GM23338 (cell line): Measurements from ENCODE around the gene MAG. TPM values are rescaled to one million over a fixed set of nuclear protein-coding genes. Genes with fewer than 3 reads are reported as not detected.

Source experiments
- ATAC-seq: fragments of 200-7000 bp; cut with Tn5 transposase; 3 replicates; pipeline ENCODE4 v1.9.1; 2020
- DNase-seq: peaks from one replicate; pipeline ENCODE4 v3.0.0-alpha.2; 2015; ENCODE audit warnings: low spot score
- H2AFZ ChIP-seq: fragments of 200-600 bp; sonication (generic); 2 replicates; pipeline ENCODE4 v1.8.0; 2016; ENCODE audit warnings: antibody characterized with exemption, mild to moderate bottlenecking, moderate library complexity
- H3F3A ChIP-seq: fragments of 200-600 bp; sonication (generic); replicated peaks from 2 replicates; pipeline ENCODE4 v1.8.0; 2017; ENCODE audit warnings: antibody characterized with exemption, mixed run types, low read depth
- H3K27ac ChIP-seq: fragments of 200-600 bp; sonication (generic); 2 replicates; pipeline ENCODE4 v1.6.1; 2016; ENCODE audit warnings: low read depth
- H3K27me3 ChIP-seq: fragments of 200-600 bp; sonication (generic); 2 replicates; pipeline ENCODE4 v1.8.0; 2016; ENCODE audit warnings: mild to moderate bottlenecking, mixed run types, moderate library complexity; ENCODE audit not compliant: insufficient read depth
- H3K36me3 ChIP-seq: fragments of 200-600 bp; sonication (generic); 2 replicates; pipeline ENCODE4 v1.8.0; 2016; ENCODE audit warnings: mild to moderate bottlenecking; ENCODE audit not compliant: insufficient read depth
- H3K4me1 ChIP-seq: fragments of 200-600 bp; sonication (generic); 2 replicates; pipeline ENCODE4 v1.8.0; 2016; ENCODE audit warnings: mild to moderate bottlenecking, moderate library complexity; ENCODE audit not compliant: insufficient read depth
- H3K4me2 ChIP-seq: fragments of 200-600 bp; sonication (generic); 2 replicates; pipeline ENCODE4 v1.7.1; 2017; ENCODE audit warnings: mixed run types
- H3K4me3 ChIP-seq: fragments of 200-600 bp; sonication (generic); 2 replicates; pipeline ENCODE4 v1.6.1; 2016; ENCODE audit warnings: mixed run types
- H3K79me2 ChIP-seq: fragments of 200-600 bp; sonication (generic); replicated peaks from 2 replicates; pipeline ENCODE4 v1.8.0; 2017; ENCODE audit warnings: mild to moderate bottlenecking; ENCODE audit not compliant: insufficient read depth
- H3K9me2 ChIP-seq: fragments of 200-600 bp; sonication (generic); 2 replicates; pipeline ENCODE4 v1.8.0; 2017; ENCODE audit not compliant: insufficient read depth
- H4K20me1 ChIP-seq: fragments of 200-600 bp; sonication (generic); replicated peaks from 2 replicates; pipeline ENCODE4 v1.8.0; 2017; ENCODE audit warnings: mild to moderate bottlenecking; ENCODE audit not compliant: insufficient read depth
- H3K27ac Mint-ChIP-seq: 2 replicates; pipeline ENCODE4 v1.8.0; 2020; ENCODE audit warnings: inconsistent platforms, mild to moderate bottlenecking, moderate library complexity, mixed read lengths
- H3K27me3 Mint-ChIP-seq: 3 replicates; pipeline ENCODE4 v1.8.0; 2022; ENCODE audit warnings: low read depth, mild to moderate bottlenecking, moderate library complexity, mixed read lengths, inconsistent platforms; ENCODE audit not compliant: insufficient read depth, poor library complexity
- H3K36me3 Mint-ChIP-seq: 3 replicates; pipeline ENCODE4 v1.8.0; 2021; ENCODE audit warnings: low read depth, mild to moderate bottlenecking, inconsistent platforms, moderate library complexity, mixed read lengths
- H3K4me1 Mint-ChIP-seq: 3 replicates; pipeline ENCODE4 v1.8.0; 2020; ENCODE audit warnings: mild to moderate bottlenecking, inconsistent platforms, mixed read lengths
- H3K4me3 Mint-ChIP-seq: 3 replicates; pipeline ENCODE4 v1.8.0; 2021; ENCODE audit warnings: moderate library complexity, mild to moderate bottlenecking, inconsistent platforms, mixed read lengths
- H3K9me3 Mint-ChIP-seq: 3 replicates; pipeline ENCODE4 v1.8.0; 2020; ENCODE audit warnings: moderate library complexity, mild to moderate bottlenecking, inconsistent platforms, mixed read lengths
- CREB1 ChIP-seq: fragments of 250-450 bp; sonication (Bioruptor Pico); IDR thresholded peaks from 2 replicates; pipeline ENCODE4 v1.5.0; 2020; ENCODE audit warnings: low read depth, mild to moderate bottlenecking, moderate library complexity
- EZH2 ChIP-seq: fragments of 200-600 bp; sonication (generic); IDR thresholded peaks from one replicate; pipeline ENCODE4 v1.8.0; 2017; ENCODE audit warnings: antibody characterized with exemption, mild to moderate bottlenecking, low read depth; ENCODE audit not compliant: unreplicated experiment
- EZH2phosphoT487 ChIP-seq: fragments of 200-600 bp; sonication (generic); IDR thresholded peaks from one replicate; pipeline ENCODE4 v1.8.1; 2018; ENCODE audit warnings: antibody characterized with exemption; ENCODE audit not compliant: unreplicated experiment
- JUNB ChIP-seq: IDR thresholded peaks from one replicate; pipeline ENCODE4 v1.6.1; 2016; ENCODE audit warnings: antibody characterized with exemption; ENCODE audit not compliant: unreplicated experiment
- NANOG ChIP-seq: IDR thresholded peaks from 2 replicates; pipeline ENCODE4 v1.6.1; 2016; ENCODE audit warnings: antibody characterized with exemption, borderline replicate concordance
- POLR2AphosphoS5 ChIP-seq: IDR thresholded peaks from 2 replicates; pipeline ENCODE4 v1.6.1; 2016; ENCODE audit warnings: antibody characterized with exemption, low read depth
- STAT1 ChIP-seq: IDR thresholded peaks from one replicate; pipeline ENCODE4 v1.6.1; 2016; ENCODE audit warnings: antibody characterized with exemption; ENCODE audit not compliant: unreplicated experiment
- ZNF114 ChIP-seq: fragments of 250-450 bp; sonication (Bioruptor Pico); IDR thresholded peaks from 2 replicates; pipeline ENCODE4 v1.5.0; 2020; ENCODE audit warnings: mild to moderate bottlenecking, moderate library complexity
- ZNF331 ChIP-seq: fragments of 250-450 bp; sonication (Bioruptor Pico); IDR thresholded peaks from 2 replicates; pipeline ENCODE4 v1.5.0; 2020; ENCODE audit warnings: low read depth, mild to moderate bottlenecking, moderate library complexity
- polyA plus RNA-seq: library from polyadenylated mRNA; unstranded; fragments of >200 nt; fragmentation: Nextera tagmentation; extraction: Ambion mirVana; gene quantifications from 2 replicates; pipeline ENCODE4 v1.2.1, GENCODE V29; 2016
- total RNA-seq: library from RNA; depleted of rRNA; stranded (reverse); fragments of >200 nt; shearing (Covaris generic); gene quantifications from 2 replicates; pipeline ENCODE4 v1.2.3, GENCODE V29; 2014
- TF ChIP-seq, protein P1 (sequence below): fragments of 250-450 bp; sonication (Bioruptor Pico); IDR thresholded peaks from 2 replicates; pipeline ENCODE4 v1.5.0; 2020; ENCODE audit warnings: mild to moderate bottlenecking, moderate library complexity
- TF ChIP-seq, protein P2 (sequence below): IDR thresholded peaks from 2 replicates; pipeline ENCODE4 v1.6.1; 2016; ENCODE audit warnings: antibody characterized with exemption
- TF ChIP-seq, protein P3 (sequence below): IDR thresholded peaks from one replicate; pipeline ENCODE4 v1.6.1; 2018; ENCODE audit warnings: antibody characterized with exemption; ENCODE audit not compliant: unreplicated experiment
- TF ChIP-seq, protein P4 (sequence below), 2 experiments: fragments of 200-600 bp in 1 of 2; sonication (generic) in 1 of 2; conservative IDR thresholded peaks; 2 replicates each; pipeline versions ENCODE4 v1.5.1 to v1.6.1; 2016 to 2017; ENCODE audit warnings: antibody characterized with exemption in 2 of 2, low read depth in 2 of 2, mild to moderate bottlenecking in 2 of 2, moderate library complexity in 1 of 2

The MAG gene
- total and polyA plus RNA-seq, 2 experiments from 2014 or later: 0.61 to 1.3 TPM

DNA sequence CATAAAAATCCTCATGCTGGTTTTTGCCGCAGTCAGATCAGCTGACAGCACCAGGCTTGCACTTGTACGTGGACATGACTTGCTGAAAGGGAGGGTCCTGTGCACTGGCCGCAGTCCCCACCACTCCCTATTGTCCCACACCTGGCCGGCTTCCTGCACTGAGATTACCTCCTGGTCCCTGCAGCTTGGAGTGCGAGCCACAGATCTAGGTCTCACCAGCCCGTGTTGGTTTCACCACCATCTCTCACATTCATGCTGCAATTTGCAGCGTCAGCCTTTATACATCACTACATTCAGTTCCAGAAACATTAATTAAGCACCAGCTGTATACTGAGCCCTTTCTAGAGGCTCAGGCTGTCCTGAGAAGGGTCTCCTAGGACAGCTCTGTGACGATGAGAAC is 22.1 kb downstream of the MAG start:
- ATAC-seq (no peak), DNase-seq (no peak)
- no peaks in the 10 kb centered on the region for H4K20me1 ChIP-seq
- no peaks in the 10 kb centered on the region for H3K9me2 ChIP-seq
- Mint-ChIP-seq H3K27ac (no peak overlapping the region), H3K9me3 (no peaks in the 10 kb centered on the region; the same call in 2 of the 3 replicates), H3K27me3 (peaks cover 4% of the 10 kb centered on the region), H3K4me1 (peaks cover 2% of the 10 kb centered on the region; the same call in 1 of the 3 replicates), H3K4me3 (no peak overlapping the region), H3K36me3 (no peaks in the 10 kb centered on the region)
- no peaks in the 10 kb centered on the region for H3K27me3 ChIP-seq
- no peaks in the 10 kb centered on the region for H3K79me2 ChIP-seq
- no peaks in the 10 kb centered on the region for H3K36me3 ChIP-seq
- H2AFZ ChIP-seq: no peak overlapping the region
- TF ChIP-seq NANOG: no peak
- TF ChIP-seq, protein P1, sequence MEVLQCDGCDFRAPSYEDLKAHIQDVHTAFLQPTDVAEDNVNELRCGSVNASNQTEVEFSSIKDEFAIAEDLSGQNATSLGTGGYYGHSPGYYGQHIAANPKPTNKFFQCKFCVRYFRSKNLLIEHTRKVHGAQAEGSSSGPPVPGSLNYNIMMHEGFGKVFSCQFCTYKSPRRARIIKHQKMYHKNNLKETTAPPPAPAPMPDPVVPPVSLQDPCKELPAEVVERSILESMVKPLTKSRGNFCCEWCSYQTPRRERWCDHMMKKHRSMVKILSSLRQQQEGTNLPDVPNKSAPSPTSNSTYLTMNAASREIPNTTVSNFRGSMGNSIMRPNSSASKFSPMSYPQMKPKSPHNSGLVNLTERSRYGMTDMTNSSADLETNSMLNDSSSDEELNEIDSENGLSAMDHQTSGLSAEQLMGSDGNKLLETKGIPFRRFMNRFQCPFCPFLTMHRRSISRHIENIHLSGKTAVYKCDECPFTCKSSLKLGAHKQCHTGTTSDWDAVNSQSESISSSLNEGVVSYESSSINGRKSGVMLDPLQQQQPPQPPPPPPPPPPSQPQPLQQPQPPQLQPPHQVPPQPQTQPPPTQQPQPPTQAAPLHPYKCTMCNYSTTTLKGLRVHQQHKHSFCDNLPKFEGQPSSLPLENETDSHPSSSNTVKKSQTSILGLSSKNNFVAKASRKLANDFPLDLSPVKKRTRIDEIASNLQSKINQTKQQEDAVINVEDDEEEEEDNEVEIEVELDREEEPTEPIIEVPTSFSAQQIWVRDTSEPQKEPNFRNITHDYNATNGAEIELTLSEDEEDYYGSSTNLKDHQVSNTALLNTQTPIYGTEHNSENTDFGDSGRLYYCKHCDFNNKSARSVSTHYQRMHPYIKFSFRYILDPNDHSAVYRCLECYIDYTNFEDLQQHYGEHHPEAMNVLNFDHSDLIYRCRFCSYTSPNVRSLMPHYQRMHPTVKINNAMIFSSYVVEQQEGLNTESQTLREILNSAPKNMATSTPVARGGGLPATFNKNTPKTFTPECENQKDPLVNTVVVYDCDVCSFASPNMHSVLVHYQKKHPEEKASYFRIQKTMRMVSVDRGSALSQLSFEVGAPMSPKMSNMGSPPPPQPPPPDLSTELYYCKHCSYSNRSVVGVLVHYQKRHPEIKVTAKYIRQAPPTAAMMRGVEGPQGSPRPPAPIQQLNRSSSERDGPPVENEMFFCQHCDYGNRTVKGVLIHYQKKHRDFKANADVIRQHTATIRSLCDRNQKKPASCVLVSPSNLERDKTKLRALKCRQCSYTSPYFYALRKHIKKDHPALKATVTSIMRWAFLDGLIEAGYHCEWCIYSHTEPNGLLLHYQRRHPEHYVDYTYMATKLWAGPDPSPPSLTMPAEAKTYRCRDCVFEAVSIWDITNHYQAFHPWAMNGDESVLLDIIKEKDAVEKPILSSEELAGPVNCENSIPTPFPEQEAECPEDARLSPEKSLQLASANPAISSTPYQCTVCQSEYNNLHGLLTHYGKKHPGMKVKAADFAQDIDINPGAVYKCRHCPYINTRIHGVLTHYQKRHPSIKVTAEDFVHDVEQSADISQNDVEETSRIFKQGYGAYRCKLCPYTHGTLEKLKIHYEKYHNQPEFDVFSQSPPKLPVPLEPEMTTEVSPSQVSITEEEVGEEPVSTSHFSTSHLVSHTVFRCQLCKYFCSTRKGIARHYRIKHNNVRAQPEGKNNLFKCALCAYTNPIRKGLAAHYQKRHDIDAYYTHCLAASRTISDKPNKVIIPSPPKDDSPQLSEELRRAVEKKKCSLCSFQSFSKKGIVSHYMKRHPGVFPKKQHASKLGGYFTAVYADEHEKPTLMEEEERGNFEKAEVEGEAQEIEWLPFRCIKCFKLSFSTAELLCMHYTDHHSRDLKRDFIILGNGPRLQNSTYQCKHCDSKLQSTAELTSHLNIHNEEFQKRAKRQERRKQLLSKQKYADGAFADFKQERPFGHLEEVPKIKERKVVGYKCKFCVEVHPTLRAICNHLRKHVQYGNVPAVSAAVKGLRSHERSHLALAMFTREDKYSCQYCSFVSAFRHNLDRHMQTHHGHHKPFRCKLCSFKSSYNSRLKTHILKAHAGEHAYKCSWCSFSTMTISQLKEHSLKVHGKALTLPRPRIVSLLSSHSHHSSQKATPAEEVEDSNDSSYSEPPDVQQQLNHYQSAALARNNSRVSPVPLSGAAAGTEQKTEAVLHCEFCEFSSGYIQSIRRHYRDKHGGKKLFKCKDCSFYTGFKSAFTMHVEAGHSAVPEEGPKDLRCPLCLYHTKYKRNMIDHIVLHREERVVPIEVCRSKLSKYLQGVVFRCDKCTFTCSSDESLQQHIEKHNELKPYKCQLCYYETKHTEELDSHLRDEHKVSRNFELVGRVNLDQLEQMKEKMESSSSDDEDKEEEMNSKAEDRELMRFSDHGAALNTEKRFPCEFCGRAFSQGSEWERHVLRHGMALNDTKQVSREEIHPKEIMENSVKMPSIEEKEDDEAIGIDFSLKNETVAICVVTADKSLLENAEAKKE (CRISPR knock-in tag): no peak
- TF ChIP-seq, protein P2, sequence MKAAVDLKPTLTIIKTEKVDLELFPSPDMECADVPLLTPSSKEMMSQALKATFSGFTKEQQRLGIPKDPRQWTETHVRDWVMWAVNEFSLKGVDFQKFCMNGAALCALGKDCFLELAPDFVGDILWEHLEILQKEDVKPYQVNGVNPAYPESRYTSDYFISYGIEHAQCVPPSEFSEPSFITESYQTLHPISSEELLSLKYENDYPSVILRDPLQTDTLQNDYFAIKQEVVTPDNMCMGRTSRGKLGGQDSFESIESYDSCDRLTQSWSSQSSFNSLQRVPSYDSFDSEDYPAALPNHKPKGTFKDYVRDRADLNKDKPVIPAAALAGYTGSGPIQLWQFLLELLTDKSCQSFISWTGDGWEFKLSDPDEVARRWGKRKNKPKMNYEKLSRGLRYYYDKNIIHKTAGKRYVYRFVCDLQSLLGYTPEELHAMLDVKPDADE: no peak
- TF ChIP-seq, protein P3, sequence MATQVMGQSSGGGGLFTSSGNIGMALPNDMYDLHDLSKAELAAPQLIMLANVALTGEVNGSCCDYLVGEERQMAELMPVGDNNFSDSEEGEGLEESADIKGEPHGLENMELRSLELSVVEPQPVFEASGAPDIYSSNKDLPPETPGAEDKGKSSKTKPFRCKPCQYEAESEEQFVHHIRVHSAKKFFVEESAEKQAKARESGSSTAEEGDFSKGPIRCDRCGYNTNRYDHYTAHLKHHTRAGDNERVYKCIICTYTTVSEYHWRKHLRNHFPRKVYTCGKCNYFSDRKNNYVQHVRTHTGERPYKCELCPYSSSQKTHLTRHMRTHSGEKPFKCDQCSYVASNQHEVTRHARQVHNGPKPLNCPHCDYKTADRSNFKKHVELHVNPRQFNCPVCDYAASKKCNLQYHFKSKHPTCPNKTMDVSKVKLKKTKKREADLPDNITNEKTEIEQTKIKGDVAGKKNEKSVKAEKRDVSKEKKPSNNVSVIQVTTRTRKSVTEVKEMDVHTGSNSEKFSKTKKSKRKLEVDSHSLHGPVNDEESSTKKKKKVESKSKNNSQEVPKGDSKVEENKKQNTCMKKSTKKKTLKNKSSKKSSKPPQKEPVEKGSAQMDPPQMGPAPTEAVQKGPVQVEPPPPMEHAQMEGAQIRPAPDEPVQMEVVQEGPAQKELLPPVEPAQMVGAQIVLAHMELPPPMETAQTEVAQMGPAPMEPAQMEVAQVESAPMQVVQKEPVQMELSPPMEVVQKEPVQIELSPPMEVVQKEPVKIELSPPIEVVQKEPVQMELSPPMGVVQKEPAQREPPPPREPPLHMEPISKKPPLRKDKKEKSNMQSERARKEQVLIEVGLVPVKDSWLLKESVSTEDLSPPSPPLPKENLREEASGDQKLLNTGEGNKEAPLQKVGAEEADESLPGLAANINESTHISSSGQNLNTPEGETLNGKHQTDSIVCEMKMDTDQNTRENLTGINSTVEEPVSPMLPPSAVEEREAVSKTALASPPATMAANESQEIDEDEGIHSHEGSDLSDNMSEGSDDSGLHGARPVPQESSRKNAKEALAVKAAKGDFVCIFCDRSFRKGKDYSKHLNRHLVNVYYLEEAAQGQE: no peak
- no peak for TF ChIP-seq EZH2
- TF ChIP-seq CREB1 (CRISPR knock-in tag): no peak
- no peak for TF ChIP-seq POLR2AphosphoS5
- TF ChIP-seq, protein P4, sequence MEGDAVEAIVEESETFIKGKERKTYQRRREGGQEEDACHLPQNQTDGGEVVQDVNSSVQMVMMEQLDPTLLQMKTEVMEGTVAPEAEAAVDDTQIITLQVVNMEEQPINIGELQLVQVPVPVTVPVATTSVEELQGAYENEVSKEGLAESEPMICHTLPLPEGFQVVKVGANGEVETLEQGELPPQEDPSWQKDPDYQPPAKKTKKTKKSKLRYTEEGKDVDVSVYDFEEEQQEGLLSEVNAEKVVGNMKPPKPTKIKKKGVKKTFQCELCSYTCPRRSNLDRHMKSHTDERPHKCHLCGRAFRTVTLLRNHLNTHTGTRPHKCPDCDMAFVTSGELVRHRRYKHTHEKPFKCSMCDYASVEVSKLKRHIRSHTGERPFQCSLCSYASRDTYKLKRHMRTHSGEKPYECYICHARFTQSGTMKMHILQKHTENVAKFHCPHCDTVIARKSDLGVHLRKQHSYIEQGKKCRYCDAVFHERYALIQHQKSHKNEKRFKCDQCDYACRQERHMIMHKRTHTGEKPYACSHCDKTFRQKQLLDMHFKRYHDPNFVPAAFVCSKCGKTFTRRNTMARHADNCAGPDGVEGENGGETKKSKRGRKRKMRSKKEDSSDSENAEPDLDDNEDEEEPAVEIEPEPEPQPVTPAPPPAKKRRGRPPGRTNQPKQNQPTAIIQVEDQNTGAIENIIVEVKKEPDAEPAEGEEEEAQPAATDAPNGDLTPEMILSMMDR (conservative IDR thresholded peaks at IDR 0.05; ENCODE audit: low read depth in 2 of 2): no peak
- TF ChIP-seq EZH2phosphoT487: no peak
- TF ChIP-seq ZNF331 (CRISPR knock-in tag): no peak
- no peak for TF ChIP-seq JUNB
- no peak for TF ChIP-seq STAT1
- no peak for TF ChIP-seq ZNF114
- no peaks in the 10 kb centered on the region for H3K4me1 ChIP-seq
- no peak overlapping the region for H3K27ac ChIP-seq
- no peaks in the 10 kb centered on the region for H3F3A ChIP-seq
- no peak overlapping the region for H3K4me3 ChIP-seq
- no peak overlapping the region for H3K4me2 ChIP-seq
